PC-9 (cell line): ENCODE results near the gene ZRANB1.

Source experiments
- EZH2 ChIP-seq: fragments of 200-600 bp; sonication (generic); IDR thresholded peaks from 2 replicates; pipeline ENCODE4 v1.8.0; 2017; ENCODE audit warnings: antibody characterized with exemption, low read depth
- TF ChIP-seq, protein P1 (sequence below): fragments of 200-600 bp; sonication (generic); conservative IDR thresholded peaks from 2 replicates; pipeline ENCODE4 v1.6.1; 2017; ENCODE audit warnings: mixed run types, antibody characterized with exemption, mild to moderate bottlenecking, moderate library complexity

GRCh38 chr10:124936813-124937212 lies 5.1 kb upstream of the ZRANB1 start:
- TF ChIP-seq, protein P1, sequence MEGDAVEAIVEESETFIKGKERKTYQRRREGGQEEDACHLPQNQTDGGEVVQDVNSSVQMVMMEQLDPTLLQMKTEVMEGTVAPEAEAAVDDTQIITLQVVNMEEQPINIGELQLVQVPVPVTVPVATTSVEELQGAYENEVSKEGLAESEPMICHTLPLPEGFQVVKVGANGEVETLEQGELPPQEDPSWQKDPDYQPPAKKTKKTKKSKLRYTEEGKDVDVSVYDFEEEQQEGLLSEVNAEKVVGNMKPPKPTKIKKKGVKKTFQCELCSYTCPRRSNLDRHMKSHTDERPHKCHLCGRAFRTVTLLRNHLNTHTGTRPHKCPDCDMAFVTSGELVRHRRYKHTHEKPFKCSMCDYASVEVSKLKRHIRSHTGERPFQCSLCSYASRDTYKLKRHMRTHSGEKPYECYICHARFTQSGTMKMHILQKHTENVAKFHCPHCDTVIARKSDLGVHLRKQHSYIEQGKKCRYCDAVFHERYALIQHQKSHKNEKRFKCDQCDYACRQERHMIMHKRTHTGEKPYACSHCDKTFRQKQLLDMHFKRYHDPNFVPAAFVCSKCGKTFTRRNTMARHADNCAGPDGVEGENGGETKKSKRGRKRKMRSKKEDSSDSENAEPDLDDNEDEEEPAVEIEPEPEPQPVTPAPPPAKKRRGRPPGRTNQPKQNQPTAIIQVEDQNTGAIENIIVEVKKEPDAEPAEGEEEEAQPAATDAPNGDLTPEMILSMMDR, result no peak
- TF ChIP-seq EZH2, result no peak
